IMR-90 (cell line): Measurements from ENCODE around the gene FAM20C. TPM values are rescaled to one million over a fixed set of nuclear protein-coding genes. Genes with fewer than 3 reads are reported as not detected.

ENCODE experiments used
- ATAC-seq: fragments of 200-7000 bp; cut with Tn5 transposase; 2 replicates; pipeline ENCODE4 v1.9.1; 2020; ENCODE audit warnings: low read depth, mild to moderate bottlenecking, moderate library complexity
- BruUV-seq: library from RNA; stranded (reverse); fragments of 400-500 nt; replicated peaks from 2 replicates; lab custom pipeline; 2021; lab: Mats Ljungman, UMichigan
- CTCF ChIA-PET: fragments of 300-600 bp; formaldehyde crosslinking; extraction: SDS; loops from one replicate; lab custom pipeline; 2021; ENCODE audit warnings: antibody characterized with exemption; lab: Yijun Ruan, JAX
- POLR2A ChIA-PET: fragments of 300-600 bp; sonication (Branson Sonifier 250); formaldehyde crosslinking; loops from one replicate; lab custom pipeline; 2022; ENCODE audit warnings: antibody characterized with exemption; ENCODE audit not compliant: unreplicated experiment; lab: Charles Lee
- DNase-seq: peaks from one replicate; pipeline ENCODE4 v3.0.0; 2013
- H2AFZ ChIP-seq: replicated peaks from 2 replicates; pipeline ENCODE3; 2013; ENCODE audit warnings: low read length, mild to moderate bottlenecking; ENCODE audit not compliant: poor library complexity
- H2AK5ac ChIP-seq: 2 replicates; pipeline ENCODE4 v1.6.1; 2013; ENCODE audit warnings: low read depth, low read length, inconsistent platforms
- H2AK9ac ChIP-seq: replicated peaks from 2 replicates; pipeline ENCODE3; 2013; ENCODE audit warnings: mild to moderate bottlenecking, low read depth, low read length, moderate library complexity; ENCODE audit not compliant: poor library complexity
- H2BK120ac ChIP-seq: 2 replicates; pipeline ENCODE4 v1.6.1; 2013; ENCODE audit warnings: low read depth, low read length, inconsistent platforms
- H2BK15ac ChIP-seq: 3 replicates; pipeline ENCODE4 v1.6.1; 2013; ENCODE audit warnings: low read depth, low read length, inconsistent platforms
- H2BK20ac ChIP-seq: 2 replicates; pipeline ENCODE4 v1.6.1; 2013; ENCODE audit warnings: low read depth, mild to moderate bottlenecking, inconsistent platforms, low read length, moderate library complexity
- H2BK5ac ChIP-seq: 2 replicates; pipeline ENCODE4 v1.6.1; 2013; ENCODE audit warnings: mild to moderate bottlenecking, low read depth, low read length, inconsistent platforms; ENCODE audit not compliant: poor library complexity, severe bottlenecking
- H3K14ac ChIP-seq: replicated peaks from 2 replicates; pipeline ENCODE4 v1.6.1; 2013; ENCODE audit warnings: low read depth, low read length, inconsistent platforms
- H3K18ac ChIP-seq: 2 replicates; pipeline ENCODE4 v1.6.1; 2013; ENCODE audit warnings: low read depth, low read length, control low read depth
- H3K23ac ChIP-seq: 2 replicates; pipeline ENCODE4 v1.6.1; 2013; ENCODE audit warnings: low read depth, low read length, inconsistent platforms
- H3K27ac ChIP-seq: 2 replicates; pipeline ENCODE4 v1.5.1; 2013; ENCODE audit warnings: mild to moderate bottlenecking, control low read depth, low read length; ENCODE audit not compliant: insufficient read depth
- H3K27me3 ChIP-seq: 2 replicates; pipeline ENCODE4 v1.6.1; 2013; ENCODE audit warnings: low read length; ENCODE audit not compliant: control insufficient read depth, insufficient read depth
- H3K36me3 ChIP-seq: 2 replicates; pipeline ENCODE4 v1.6.1; 2013; ENCODE audit warnings: low read length, mixed read lengths; ENCODE audit not compliant: control insufficient read depth, insufficient read depth
- H3K4ac ChIP-seq: 2 replicates; pipeline ENCODE4 v1.6.1; 2013; ENCODE audit warnings: low read depth, low read length, inconsistent platforms
- H3K4me1 ChIP-seq: 2 replicates; pipeline ENCODE4 v1.6.1; 2013; ENCODE audit warnings: low read length, mixed read lengths; ENCODE audit not compliant: control insufficient read depth, insufficient read depth
- H3K4me2 ChIP-seq: 2 replicates; pipeline ENCODE4 v1.6.1; 2013; ENCODE audit warnings: low read depth, mild to moderate bottlenecking, control low read depth, low read length, moderate library complexity
- H3K4me3 ChIP-seq: 2 replicates; pipeline ENCODE4 v1.5.1; 2013; ENCODE audit warnings: low read depth, mild to moderate bottlenecking, control low read depth, low read length, moderate library complexity; ENCODE audit not compliant: insufficient read depth
- H3K56ac ChIP-seq: 2 replicates; pipeline ENCODE4 v1.6.1; 2013; ENCODE audit warnings: low read length, inconsistent platforms; ENCODE audit not compliant: insufficient read depth; ENCODE audit errors: extremely low read depth
- H3K79me1 ChIP-seq, 2 experiments: 2 replicates each; pipeline ENCODE4 v1.6.1; 2013; ENCODE audit warnings: low read length in 2 of 2, inconsistent platforms in 1 of 2, low read depth in 1 of 2
- H3K9ac ChIP-seq: 2 replicates; pipeline ENCODE4 v1.6.1; 2013; ENCODE audit warnings: low read depth, low read length, control low read depth
- H3K9me1 ChIP-seq: 2 replicates; pipeline ENCODE4 v1.6.1; 2013; ENCODE audit warnings: low read length, inconsistent platforms; ENCODE audit not compliant: insufficient read depth
- H3K9me3 ChIP-seq: 2 replicates; pipeline ENCODE4 v1.6.1; 2013; ENCODE audit warnings: low read length; ENCODE audit not compliant: control insufficient read depth, insufficient read depth
- H4K20me1 ChIP-seq: 2 replicates; pipeline ENCODE4 v1.6.1; 2013; ENCODE audit warnings: low read length, inconsistent platforms; ENCODE audit not compliant: insufficient read depth
- H4K5ac ChIP-seq: 2 replicates; pipeline ENCODE4 v1.6.1; 2013; ENCODE audit warnings: mild to moderate bottlenecking, low read depth, low read length, control low read depth
- H4K8ac ChIP-seq, 2 experiments: 2 replicates each; pipeline ENCODE4 v1.6.1; 2013; ENCODE audit warnings: low read depth in 2 of 2, low read length in 2 of 2, control low read depth in 1 of 2, inconsistent platforms in 1 of 2
- H4K91ac ChIP-seq: 2 replicates; pipeline ENCODE4 v1.6.1; 2013; ENCODE audit warnings: low read depth, low read length, inconsistent platforms; ENCODE audit not compliant: insufficient read depth
- POLR2A ChIP-seq: IDR thresholded peaks from 2 replicates; pipeline ENCODE4 v1.6.1; 2012; ENCODE audit warnings: mild to moderate bottlenecking, low read depth, low read length
- SMC3 ChIP-seq: fragments of 150-350 bp; IDR thresholded peaks from 2 replicates; pipeline ENCODE4 v1.6.1; 2016; ENCODE audit warnings: low read depth, mild to moderate bottlenecking, antibody characterized with exemption, low read length, moderate library complexity
- WGBS, 2 experiments: methylation state at CpG; one replicate each; pipeline versions ENCODE4 v1.1.5 to v1.1.7; 2013; ENCODE audit warnings: missing lambda C conversion rate in 2 of 2; ENCODE audit not compliant: insufficient read length in 1 of 2; ENCODE audit errors: extremely low coverage in 2 of 2; 5-methylcytosine and 5-hydroxymethylcytosine counted together
- dilution Hi-C: fragments of 300-500 bp; cut with HindIII; formaldehyde crosslinking; loops from one replicate; pipeline ENCODE4 v1.14.3; 2018; ENCODE audit warnings: low sequenced_read_pairs; ENCODE audit not compliant: unreplicated experiment
- in situ Hi-C: fragments of 300-500 bp; cut with MboI; formaldehyde crosslinking; loops from 3 replicates; pipeline ENCODE4 v1.14.3; 2019; ENCODE audit warnings: low sequenced_read_pairs, inconsistent platforms, mixed read lengths
- intact Hi-C: fragments of 100-400 bp; cut with micrococcal nuclease; formaldehyde crosslinking; loops from 2 replicates; pipeline ENCODE4 v1.10.0; 2022
- polyA plus RNA-seq, 3 experiments: library from polyadenylated mRNA; depleted of rRNA; stranded (reverse); fragments of >200 nt; gene quantifications; 2 replicates each; pipeline ENCODE4 v1.2.3, GENCODE V29; 2012; ENCODE audit warnings: low replicate concordance in 1 of 3
- total RNA-seq: library from RNA; depleted of rRNA; stranded (reverse); fragments of >200 nt; gene quantifications from 2 replicates; pipeline ENCODE4 v1.2.3, GENCODE V29; 2012

The FAM20C gene
- total and polyA plus RNA-seq, 2 of the 4 experiments (the other 2 are of a cell fraction), result 7.7 to 36.6 TPM

GRCh38 chr7:270351-270983 is 78.1 kb downstream of the FAM20C start:
- H3K4me1 ChIP-seq, result no peaks in the 10 kb centered on the region
- intact Hi-C loops (no loop called here), dilution Hi-C loops (no loop called here), in situ Hi-C loops (no loop called here)
- POLR2A ChIA-PET, result no interaction called here
- H2AFZ ChIP-seq, result no peak overlapping the region
- WGBS, 2 experiments, result 53% methylated on average over 4 of the region's 11 CpGs; no CpG with 5 or more reads in 1 of the 2 experiments
- no peak overlapping the region for H2AK5ac ChIP-seq
- no peak overlapping the region for H4K5ac ChIP-seq
- CTCF ChIA-PET, result no interaction called here
- peaks cover 12% of the 10 kb centered on the region for H3K9me3 ChIP-seq
- no peak overlapping the region for H3K4me2 ChIP-seq
- no peak overlapping the region for H3K9ac ChIP-seq
- no peak overlapping the region for H3K4ac ChIP-seq
- no peak for DNase-seq
- H2BK15ac ChIP-seq, result no peak overlapping the region
- no peak overlapping the region for H3K4me3 ChIP-seq
- no peak overlapping the region for H4K8ac ChIP-seq
- no peak overlapping the region for H2AK9ac ChIP-seq
- no peaks in the 10 kb centered on the region for H3K79me1 ChIP-seq
- H3K23ac ChIP-seq, result no peak overlapping the region
- no TSS peak for BruUV-seq
- H3K27ac ChIP-seq, result no peak overlapping the region
- H2BK120ac ChIP-seq, result no peak overlapping the region
- no peak overlapping the region for H3K18ac ChIP-seq
- H3K36me3 ChIP-seq, result no peaks in the 10 kb centered on the region
- no peak for TF ChIP-seq POLR2A
- no peak for TF ChIP-seq SMC3
- peaks cover 5% of the 10 kb centered on the region for H3K27me3 ChIP-seq
- peaks cover 1% of the 10 kb centered on the region; the same call in 1 of the 2 replicates for H4K20me1 ChIP-seq
- no peak for ATAC-seq
- no peaks in the 10 kb centered on the region for H3K9me1 ChIP-seq
- H2BK5ac ChIP-seq, result no peak overlapping the region
- H4K91ac ChIP-seq, result no peak overlapping the region
- H2BK20ac ChIP-seq, result no peak overlapping the region
- no peak overlapping the region for H3K14ac ChIP-seq
- H3K56ac ChIP-seq, result no peak overlapping the region
